DMS53 treated with DMSO at 0.1 percent for 48 hours (cell line): ENCODE measurements around the gene VPS13D.

Experiments
- DNase-seq: peaks from one replicate; lab custom pipeline; 2025; ENCODE audit not compliant: unreplicated experiment; lab: John Stamatoyannopoulos, UW

The VPS13D gene

DNA sequence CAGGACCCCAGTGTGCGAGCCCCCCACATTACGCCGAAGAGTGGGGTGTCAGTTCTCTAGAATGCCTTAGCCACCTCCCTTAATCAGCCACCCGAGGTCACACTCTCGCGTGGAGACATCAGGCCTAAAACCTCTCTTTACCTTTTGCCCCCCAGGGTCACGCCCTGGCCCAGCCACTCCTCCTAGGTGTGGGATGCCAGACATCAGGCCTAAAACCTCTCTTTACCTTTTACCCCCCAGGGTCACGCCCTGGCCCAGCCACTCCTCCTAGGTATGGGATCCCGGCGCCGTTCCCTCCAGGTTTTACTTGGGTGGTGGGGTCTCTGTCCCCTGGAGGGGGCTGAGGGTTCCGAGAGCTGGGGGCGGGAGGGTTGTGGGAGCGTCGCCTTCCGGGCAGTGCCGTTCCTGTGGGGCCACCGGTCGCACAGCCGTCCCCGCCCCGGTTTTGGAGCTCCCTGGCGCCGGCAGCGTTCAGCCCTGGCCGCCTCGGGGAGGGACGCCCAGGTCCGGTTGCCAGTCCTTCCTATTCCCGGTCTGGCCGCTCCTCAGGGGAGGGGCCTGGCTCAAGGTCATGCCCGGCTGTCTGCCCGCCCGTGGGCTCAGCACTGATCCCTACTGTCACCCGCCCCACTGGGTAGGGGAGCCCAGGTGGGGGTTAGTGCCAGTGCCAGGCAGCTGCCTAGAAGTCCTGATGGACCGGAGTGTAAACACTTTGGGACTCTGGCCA, 882 bp downstream of the VPS13D start:
- DNase-seq, result no peak

DNA sequence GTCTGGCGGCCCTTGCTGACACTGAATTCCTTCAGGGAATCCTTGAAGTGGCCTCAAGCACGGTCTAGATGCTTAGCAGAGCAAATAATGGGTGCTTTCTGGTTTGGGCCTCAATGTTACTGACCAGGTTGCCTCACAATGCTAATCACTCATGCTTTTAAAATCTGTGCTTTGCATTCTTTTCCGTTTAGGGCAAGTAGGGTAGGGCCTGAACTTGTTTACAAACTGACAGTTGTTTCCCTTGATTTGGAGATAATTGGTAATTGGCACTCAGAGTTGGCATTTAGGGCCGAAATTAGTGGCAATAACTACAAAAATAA, 1.4 kb downstream of the VPS13D start:
- DNase-seq, result no peak

DNA sequence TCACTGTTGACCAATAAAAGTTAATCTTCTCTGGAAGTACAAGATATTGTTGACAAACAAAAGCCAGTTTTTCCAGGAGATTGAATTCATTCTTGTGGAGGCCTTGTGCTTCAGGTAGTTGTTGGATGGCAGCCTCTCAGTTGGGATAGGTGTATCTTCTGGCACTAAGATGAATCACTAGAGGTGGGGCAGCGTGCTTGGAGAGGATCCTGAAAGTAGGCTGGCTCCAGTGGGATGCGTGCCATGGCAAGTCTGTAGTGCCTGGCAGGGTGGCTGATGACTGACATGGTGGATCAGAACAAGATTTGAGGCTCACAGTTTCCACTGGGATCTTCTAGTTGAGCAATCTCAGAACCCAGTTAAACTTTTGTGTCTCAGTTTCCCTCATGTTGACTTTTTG, 2.4 kb downstream of the VPS13D start:
- no peak for DNase-seq

DNA sequence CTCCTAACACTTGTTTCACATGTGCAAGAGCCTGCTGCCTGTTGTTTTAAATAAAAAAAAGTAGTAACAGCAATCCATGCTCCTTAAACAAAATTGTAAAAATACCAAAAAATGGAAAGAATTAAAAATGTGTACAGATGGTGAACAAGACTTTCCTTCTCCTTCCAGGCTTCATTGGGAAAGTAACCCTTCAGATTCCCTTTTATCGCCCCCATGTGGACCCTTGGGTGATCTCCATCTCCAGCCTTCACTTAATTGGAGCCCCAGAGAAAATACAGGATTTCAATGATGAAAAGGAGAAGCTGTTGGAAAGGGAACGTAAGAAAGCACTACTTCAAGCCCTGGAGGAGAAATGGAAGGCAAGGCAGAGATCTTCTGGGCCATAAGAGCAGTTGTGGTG, 14.2 kb downstream of the VPS13D start:
- DNase-seq, result no peak

DNA sequence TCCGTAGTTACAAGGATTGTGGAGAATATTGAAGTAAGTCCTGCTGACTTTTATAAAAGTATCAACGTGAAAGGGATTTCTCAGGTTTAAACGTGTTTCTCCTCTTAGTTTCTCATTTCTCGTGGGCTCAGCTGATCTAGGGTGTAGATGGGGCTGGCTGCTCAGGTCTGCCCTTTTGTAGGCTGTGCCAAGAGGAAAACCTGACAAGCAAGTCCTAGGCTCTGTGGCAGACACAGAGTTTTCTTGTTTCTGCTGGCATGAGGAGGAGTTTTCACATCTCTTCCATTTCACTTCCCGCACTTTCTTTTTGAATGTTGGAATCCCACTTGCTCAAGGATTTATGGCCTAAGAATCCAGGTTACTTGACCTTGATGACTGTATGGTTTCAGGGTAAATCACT, 14.8 kb downstream of the VPS13D start:
- no peak for DNase-seq

DNA sequence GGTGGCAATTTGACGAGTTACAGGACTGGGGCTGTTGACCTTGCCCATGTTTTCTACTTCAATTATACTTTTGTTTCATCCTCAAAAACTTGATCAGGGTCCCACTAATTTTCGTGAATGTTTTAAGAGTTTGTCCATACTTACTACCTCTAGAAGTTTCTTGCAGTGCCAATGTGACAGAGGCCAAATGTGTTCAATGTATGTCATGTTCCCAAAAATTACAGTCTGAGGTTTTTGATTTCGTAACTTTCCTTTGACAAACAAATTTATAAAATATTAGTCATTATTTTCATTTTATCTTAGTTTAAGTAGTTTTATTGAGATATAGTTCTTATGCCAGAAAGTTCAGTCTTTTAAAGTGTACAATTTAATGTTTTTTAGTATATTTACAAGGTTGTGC, 15.3 kb downstream of the VPS13D start:
- no peak for DNase-seq

DNA sequence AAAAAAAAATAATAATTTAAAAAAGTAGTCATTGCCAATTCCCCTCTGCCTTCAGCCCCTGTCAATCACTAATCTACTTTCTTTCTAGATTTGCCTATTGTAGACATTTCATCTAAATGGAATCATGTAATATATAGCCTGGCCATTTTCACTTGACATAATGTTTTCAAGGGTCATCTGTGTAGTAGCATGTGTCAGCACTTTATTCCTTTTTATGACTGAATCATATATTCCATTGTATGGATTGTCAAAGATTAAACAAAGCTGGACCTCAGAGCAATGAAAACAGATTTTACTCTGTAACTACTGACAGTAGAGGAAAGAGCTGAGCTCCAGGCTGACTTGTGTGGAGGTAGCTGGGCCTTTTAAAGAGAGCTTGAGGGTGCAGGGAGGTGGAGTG, 15.9 kb downstream of the VPS13D start:
- no peak for DNase-seq

DNA sequence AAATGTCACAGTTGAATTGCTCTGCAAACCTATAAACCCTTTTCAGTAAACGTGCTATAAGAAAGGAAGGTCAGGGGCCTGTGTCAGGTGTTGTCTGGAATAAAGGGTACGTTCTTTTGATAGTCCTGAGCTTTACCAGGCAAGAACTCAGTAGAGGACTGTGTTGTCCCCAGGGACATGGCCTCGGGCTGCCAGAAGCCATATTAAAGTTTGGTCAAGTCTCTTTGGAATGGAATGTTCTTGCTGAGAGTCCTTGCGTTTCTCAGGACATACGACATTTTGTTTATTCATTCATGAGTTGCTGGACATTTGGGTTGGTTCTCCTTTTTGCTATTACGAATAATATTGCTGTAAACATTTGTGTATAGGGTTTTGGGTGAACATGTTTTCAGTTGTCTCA, 16.8 kb downstream of the VPS13D start:
- DNase-seq, result no peak

DNA sequence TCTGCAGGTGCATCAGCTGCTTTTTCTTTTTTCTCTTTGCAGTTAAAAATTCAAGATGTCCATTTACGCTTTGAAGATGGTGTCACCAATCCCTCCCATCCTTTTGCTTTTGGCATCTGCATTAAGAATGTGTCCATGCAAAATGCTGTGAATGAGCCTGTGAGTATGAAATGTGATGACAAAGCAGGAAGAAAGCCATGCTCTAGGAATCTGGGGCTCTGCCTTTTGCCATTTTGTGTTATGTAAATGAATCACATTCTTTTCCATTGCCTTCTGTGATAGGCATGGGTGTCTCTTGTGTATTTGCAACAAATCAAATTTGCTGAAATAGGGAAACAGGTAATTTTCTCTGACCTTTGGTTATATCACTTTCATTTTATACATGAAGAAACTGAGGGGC, 19.4 kb downstream of the VPS13D start:
- DNase-seq, result no peak

DNA sequence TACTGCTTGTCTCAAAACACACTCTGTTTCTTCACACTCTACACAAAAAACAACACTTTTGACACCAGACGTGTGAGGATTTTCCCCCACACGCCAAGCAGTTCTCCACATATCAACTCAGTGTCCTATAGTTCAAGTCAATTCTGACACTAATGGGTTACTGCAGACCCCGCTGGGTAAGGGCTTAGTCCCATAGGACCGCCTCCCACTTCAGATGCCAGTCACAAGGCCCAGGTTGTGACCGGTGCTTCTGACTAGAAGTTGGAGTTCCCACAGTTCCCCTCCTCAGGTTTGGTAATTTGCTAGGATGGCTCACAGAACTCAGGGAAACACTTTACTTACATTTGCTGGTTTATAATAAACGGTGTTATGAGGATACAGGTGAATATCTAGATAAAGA, 19.9 kb downstream of the VPS13D start:
- DNase-seq, result no peak

DNA sequence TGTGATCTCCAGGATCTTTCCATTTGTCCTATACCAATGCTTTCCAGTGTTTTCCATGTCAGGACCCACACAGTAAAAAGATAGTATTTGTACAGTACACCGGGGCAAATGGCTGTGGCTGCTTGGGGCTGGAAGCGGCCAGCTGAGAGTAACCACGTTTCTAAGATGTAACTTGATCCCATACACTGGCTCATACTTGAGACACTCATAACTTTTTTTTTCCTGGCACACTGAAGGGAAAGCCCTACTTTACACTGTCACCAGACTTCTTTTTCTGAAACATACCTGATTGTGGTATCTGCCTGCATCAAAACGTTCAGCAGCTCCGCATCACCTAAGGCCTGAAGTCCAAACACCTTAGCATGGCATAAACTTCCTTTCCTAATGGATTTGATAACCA, 21.6 kb downstream of the VPS13D start:
- no peak for DNase-seq

DNA sequence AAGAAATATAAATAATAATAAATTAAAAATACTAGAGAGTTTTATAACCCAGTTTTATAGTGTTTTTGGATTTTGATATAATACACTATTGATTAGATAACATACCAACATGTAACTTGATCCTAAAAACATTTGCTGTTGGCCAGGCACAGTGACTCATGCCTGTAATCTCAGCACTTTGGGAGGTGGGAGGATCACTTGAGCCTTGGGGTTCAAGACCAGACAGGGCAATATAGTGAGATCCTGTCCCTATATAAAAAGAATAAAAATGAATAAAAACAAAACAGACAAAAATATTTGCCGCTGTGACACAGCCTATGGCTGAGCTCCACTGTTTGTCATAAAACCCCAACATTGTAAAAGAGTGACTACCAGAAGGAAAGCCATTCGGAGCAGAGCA, 26.1 kb downstream of the VPS13D start:
- no peak for DNase-seq

DNA sequence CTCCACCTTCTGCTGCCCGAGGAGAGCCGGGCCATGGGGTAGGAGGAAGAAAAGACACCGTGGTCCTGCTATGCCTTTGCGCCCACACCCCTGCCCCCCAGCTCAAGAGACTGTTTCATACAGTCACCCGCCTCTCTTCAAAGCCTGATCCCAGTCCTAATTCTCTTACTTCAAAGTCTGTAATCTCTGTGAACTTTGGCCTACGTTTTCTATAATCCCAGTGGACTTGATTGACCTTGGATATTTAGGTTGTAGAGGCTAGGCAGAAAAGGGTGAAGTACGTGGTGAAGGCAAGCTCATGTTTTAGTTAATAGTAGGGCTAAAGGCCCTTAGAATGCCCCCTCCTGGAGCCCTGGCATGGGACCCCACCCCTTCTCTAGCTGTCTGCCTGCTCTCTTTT, 28.4 kb downstream of the VPS13D start:
- DNase-seq, result no peak

DNA sequence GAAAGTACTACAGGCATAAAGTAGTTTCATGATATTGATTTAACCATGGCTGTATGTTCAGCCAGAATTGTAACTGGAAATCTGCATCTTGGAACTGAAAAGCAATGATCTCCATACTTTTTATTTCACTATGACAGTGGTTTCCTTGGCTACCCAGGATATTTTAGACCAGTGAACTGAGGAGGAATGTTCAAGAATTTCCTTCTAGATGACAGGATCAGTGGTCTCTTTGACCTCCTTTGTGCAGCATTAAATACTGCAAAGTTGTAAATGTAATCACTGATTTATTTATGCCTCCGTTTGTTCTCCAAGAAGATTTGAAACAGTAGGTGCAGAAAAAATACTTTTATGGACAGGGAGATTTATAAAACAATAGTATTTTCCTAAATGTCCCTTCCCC, 39.5 kb downstream of the VPS13D start:
- no peak for DNase-seq

DNA sequence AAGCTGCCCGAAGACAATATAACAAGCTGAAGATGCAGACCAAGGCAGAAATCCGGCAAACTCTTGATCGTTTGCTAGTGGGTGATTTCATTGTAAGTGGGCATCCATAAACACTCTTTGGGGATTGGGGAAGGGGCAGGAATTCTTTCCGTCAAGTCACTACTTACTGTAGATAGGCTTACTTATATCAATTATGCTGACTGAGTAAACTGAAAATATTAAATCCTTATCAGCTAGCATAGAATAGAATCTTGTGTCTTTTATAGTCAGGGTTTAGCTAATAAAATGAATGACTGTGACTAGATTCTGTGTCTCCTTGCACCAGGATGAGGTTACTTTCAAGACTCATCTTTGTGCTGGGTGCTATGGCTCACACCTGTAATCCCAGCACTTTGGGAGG, 41.2 kb downstream of the VPS13D start:
- no peak for DNase-seq

DNA sequence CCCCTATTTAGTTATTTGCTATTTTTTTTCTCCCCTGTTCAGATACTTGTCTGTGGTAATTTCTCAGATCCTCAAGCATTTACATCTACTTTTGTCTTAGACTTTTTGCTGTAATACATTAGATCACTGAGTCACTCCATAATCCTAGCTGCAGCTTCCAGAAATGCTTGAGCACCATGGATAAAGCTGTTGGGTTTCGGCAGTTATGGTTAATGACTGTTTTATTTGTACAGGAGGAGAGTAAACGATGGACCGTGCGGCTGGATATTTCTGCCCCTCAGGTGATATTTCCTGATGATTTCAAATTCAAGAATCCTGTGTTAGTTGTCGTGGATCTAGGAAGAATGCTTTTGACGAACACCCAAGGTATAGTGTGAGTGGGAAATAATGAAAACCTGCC, 42.9 kb downstream of the VPS13D start:
- no peak for DNase-seq

DNA sequence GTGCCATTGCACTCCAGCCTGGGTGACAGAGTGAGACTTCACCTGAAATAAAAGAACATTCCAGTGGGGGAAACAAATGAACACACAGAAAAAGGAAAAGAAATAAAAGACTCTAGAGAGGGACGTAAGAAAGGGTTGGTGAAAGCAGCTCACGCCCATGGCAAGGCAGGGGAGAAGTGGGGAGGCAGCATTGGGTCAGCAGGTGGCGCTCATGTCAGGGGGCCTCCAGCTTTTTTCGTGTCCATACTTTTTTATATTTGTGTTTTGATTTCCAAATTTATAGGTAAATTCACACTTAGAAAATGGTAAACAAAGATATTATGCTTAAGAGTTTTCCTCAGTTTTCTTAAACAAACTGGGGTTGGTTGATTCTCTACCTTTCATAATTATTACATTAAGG, 45.5 kb downstream of the VPS13D start:
- no peak for DNase-seq

DNA sequence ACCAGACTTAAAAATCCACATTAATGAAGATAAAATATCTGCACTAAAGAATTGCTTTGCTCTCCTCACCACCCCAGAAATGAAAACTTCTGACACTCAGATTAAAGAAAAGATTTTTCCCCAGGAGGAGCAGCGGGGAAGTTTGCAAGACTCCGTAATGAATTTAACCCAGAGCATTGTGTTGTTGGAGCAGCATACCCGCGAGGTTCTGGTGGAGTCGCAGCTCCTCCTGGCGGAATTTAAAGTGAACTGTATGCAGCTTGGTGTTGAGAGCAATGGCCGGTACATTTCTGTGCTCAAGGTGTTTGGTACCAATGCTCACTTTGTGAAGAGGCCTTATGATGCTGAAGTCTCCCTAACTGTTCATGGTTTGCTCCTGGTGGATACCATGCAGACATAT, 46.4 kb downstream of the VPS13D start:
- no peak for DNase-seq

DNA sequence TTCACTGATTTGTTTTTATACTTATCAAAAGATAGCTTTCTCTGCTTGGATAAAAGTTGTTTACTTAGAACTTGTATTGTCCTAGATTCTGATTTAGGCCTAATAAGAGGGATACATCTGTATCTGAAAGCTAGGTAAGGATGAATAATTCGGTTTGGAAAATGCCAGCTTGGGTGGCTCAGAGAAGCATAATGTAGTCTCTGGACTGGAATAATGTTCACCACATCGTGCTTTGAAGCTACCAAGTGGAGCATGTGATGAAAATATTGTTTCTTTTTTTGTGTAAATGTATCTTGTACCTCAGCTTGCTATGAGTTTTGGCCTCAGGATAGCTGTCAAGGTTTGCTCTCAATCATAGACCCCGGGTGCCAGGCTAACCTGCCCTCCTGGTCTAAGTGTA, 49.2 kb downstream of the VPS13D start:
- DNase-seq, result no peak

DNA sequence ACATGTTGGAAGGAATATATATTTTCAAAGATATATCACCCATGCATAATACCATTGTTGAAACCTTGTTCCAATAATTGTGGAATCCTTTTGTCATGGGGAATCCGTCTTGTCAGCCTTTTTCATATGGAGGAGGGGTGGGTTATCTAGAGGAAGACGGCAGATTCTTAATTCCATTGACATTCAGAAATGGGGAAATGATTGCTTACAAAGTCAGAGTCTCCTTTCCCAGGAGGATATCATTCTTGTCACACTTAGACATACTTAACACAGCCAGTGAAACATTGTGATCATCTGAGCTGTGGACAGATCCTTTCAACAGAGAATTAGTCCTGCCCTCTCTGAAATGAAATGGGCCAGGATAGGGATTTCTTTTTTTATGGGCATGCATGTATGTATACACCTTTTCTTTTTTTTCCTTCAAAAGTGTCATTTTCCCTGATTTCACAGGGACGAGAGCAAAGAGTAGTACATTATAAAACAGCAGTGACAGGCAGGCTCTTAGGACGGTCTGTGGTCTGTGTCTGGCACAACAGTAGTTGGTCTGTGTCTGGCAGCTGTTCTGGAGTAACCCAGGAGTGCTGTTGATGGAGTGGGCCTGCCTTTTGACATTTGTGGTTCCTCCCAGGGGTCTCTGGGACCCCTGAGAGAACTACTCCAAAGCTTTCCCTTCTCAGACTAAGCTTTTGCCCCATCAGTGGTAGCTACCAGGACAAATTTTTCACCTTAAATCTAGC, 50.1 kb downstream of the VPS13D start:
- no peak for DNase-seq

DNA sequence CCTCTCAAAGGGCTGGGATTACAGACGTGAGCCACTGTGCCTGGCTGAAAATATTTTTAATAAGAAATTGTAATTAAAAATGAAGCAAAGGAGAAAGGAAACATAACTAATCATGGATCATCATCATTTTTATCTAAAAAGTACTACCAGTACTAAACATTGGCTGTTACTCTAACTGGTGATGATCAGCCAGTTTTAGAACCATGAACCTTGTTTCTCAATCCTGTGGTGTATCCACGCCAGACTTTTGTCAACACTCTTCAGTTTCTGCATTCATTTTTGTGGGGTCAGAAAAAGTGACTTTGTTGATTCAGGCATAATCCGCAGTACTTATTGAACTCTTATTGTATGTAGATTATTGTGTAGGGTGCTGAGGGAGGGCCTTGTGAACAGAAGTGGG, 52.3 kb downstream of the VPS13D start:
- DNase-seq, result no peak

DNA sequence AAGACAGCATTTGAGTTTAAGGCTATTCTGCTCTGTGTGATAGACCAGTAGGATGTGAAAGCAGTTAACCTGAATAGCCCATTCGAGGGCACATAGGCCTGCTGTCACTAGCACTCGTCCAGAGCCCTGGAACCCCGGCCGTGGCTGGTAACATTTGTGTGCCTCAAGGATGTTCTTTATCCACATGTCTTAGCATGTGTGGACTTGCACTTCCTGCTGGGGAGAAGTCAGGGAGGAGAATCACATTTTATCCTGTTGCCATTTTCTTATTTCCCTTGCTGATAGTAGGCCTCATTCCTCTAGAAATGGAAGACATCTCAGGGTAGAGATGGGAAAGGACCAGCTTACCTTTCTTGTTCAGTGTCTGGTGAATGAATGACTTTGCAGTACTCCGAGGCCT, 54.7 kb downstream of the VPS13D start:
- DNase-seq, result no peak

DNA sequence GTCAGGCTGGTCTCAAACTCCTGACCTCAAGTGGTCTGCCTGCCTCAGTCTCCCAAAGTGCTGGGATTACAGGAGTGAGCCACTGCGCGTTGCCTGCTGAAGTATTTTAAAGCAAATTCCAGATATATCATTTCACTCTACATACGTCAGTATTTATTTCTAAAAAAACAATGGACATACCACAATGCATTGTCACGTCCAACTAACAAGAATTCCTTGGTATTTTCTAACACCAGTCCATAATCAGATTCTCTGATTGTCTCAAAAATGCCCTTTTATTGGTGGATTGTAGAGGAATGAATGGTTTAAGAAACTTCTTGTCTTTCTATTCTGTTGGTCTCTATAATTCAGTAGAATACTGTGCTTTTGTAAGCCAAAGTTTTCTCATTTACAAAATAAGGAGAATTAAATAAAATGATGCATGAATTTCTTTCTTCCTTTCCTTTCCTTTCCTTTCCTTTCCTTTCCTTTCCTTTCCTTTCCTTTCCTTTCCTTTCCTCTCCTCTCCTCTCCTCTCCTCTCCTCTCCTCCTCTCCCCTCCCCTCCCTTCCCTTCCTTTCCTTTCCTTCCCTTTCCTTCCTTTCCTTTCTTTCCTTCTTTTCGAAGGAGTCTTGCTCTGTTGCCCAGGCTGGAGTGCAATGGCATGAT, 55.8 kb downstream of the VPS13D start:
- DNase-seq, result no peak
